Mesenteric fat pad (tissue), 1 donor: Measurements from ENCODE around the gene PPP1R16B. TPM values are rescaled to one million over a fixed set of nuclear protein-coding genes. Genes with fewer than 3 reads are reported as not detected.

Experiments
- DNase-seq: peaks from one replicate; pipeline ENCODE4 v3.0.0-alpha.2; 2020; ENCODE audit warnings: low spot score
- total RNA-seq: library from RNA; stranded (reverse); fragmentation: NEBNext Ultra II Directional; extraction: Animal tissue kit (Norgen Biotek cat#: 25700); gene quantifications from one replicate; pipeline ENCODE4 v1.2.1, GENCODE V29; 2021
- donor health status: DM: yes; HTN: yes; CAD: no.

PPP1R16B gene
- total RNA-seq, 1 donor from 2014 or later = 24.3 TPM

DNA sequence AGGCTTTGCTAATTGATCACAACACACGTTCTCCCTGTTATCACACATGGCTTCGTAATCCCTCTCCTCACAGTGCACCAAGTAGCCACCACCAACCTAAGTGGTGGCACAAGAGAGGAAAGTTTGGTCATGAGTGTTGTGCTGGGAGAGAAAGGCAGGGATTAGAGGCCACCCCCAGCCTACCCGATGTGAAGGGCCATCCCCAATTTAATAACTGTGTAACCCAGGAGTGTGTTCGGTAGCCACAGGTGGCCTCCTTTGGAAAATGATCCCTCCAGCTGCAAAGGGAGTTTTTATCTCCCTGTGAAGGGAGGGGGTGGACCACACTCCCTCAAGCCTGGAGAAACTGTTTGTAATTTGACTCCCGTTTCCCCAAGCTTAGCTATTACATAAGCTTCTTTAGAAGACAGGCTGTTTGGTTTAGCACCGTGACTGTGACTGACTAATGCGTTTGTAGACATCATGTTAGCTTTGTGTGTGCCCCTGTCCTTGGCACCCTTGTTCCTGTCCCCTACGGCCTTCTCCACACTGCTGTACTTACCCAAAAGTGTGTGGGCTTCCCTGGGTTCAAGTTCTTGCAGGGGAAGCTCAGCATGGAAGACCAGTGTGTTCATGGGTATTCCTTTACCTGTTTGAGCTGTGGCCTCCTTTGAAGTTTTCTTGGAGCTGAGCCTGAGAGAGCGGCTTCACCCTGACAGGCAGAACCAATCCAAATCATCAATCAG is 20.6 kb downstream of the PPP1R16B start:
- no peak for DNase-seq

DNA sequence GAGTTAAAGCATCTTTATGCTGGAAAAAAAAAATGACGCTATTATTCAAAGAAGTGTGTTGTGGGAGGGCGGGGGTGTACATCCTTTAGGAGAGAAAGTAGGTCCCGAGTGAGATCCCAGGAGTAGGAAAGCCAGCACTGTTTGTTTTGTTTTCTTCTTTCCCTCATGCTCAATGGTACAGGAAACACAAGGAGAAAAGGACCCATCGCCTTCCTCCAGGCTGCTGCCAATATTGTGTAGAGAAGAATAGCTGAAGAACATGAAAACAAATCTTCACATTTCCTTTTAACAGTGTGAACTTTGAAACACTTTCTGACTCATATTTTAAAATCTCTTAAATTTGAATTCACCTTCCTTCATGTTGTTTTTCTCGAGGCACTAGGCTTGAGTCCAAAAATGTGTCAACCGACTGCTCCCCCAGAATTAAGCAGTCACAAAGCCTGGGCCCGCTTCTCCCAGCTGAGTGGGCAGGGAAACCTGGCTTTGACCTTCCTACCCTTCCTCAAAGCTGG is 22.3 kb downstream of the PPP1R16B start:
- no peak for DNase-seq

DNA sequence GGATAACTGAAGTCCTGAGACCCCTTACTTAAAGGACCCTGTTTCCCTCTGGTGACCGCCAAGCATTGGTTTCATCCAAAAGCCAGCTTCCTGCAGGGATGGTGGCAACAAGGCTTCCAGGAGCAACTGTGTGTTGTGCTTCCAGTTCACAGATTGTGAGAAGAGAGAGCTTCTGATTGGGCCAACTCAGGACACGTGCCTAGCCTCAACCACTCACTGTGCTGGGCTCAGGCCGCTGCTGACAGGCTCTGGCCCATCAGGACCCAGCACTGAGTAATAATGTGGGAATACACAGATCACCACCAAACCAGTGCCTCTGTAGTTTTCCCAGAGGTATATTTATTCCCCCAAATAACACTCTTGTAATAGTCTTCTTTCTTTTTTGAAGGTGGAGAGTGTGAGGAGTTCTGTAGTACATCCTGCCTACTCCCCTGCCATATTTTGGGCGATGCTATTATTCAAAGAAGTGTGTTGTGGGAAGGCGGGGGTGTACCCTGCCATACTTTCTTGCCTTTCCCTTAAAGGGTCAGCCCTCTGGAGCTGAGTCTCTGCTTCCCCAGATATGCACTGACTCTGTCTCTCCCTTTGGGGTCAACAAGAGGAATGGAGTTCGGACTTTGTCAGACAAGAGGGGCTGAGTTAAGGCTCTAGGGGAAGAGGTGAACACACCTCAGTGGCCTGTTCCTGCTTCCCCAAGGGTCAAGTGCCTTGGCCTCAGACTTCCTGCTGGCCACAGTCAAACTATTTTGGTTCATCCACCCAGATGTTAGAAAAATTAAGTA is 23.2 kb downstream of the PPP1R16B start:
- no peak for DNase-seq

DNA sequence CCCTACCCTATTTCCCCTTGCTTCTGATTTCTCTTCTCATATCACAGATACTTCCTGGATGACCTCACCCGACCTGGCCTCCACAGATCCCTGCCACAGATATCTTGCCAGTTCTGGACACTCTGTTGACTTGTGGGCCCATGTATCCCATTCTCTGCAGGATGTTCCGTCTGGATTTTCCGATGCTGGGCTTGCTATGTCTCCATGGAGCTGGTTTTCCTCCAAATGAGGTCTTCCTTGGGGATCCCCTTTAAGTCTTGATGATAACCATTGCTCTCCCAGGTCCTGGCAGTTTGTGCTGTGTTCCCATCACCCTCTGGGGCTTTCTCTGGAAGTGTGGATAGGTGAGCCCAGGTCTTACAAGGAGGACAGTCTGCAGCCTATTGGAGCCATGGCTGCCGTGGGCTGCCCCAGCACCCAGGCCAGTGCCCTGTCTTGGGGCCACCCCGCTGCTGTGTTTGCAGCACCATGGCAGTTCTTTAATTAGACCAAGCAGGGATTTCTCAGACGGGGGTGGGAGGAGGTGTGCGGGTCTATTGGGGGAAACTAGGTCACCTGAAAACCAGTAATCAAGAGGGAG is 23.9 kb downstream of the PPP1R16B start:
- DNase-seq = no peak

DNA sequence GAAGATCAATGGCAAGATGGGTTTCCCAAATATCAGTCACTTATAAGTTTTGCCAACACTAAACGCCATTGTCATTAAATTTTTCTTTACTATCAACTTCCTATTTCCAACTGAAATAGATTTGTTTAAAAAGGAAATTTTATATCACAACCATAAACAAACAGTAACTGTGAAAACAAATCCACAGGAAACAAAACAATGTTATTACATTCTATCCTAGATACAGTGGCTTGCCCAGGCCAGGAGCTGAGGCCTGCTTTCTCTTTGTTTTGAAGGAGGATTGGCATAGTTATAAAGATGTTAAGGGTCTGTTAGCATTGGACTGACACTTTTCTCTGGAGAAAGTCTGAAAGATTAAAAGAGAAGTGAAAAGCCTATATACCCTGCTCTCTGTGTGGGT is 24.9 kb downstream of the PPP1R16B start:
- no peak for DNase-seq

DNA sequence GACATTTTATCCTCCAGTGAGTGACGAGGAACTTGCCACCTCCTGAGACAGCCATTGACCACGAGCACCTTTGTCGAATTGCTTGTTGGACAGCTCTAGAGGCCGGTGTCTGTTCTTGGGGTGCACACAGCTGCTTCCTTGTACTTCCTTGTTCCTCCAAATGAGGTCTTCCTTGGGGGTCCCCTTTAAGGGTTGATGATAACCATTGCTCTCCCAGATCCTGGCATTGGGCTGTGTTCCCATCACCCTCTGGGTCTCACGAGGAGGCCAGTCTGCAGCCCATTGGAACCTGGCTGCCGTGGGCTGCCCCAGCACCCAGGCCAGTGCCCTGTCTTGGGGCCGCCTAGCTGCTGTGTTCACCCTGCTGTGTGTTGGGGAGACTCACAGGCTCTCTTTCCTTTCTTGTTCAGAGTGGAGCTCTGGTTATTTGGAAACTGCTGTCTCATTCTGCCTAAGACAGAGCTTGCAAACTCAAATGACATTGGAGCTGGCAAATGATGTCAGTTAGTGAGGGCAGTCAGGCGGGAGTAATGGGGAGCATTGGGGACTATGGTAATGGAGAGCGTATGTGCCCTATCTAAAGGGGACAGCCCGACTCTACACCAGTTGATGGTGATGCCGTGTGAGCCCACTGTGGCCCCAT is 25.7 kb downstream of the PPP1R16B start:
- no peak for DNase-seq

DNA sequence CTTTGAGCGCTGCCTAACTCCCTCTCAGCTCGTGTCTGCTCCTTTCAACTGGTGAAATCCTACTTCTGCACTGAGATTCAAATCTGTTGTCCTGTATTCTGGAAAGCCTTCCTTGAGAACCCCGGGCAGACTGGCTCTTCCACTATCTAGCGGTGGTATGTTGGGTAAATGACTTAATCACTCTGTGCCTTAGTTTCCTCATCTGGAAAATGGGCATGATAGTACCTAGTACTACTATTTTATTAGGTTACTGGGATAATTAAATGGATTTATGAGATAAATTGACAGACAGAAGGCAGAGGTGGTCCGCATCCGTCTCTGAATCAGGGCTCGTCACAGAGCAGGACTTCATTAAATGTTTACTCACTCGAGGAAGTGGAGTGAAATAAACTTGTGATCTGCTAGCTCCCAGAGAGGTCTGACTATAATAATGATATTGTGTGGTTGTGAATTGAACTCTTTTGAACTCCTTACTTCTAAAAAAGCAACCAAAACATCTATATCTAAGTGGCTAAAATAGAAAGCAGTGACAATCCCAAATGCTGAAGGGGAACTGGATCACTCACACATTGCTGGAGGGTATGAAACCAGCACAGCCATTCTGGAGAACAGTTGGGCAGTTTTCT is 26.6 kb downstream of the PPP1R16B start:
- no peak for DNase-seq

DNA sequence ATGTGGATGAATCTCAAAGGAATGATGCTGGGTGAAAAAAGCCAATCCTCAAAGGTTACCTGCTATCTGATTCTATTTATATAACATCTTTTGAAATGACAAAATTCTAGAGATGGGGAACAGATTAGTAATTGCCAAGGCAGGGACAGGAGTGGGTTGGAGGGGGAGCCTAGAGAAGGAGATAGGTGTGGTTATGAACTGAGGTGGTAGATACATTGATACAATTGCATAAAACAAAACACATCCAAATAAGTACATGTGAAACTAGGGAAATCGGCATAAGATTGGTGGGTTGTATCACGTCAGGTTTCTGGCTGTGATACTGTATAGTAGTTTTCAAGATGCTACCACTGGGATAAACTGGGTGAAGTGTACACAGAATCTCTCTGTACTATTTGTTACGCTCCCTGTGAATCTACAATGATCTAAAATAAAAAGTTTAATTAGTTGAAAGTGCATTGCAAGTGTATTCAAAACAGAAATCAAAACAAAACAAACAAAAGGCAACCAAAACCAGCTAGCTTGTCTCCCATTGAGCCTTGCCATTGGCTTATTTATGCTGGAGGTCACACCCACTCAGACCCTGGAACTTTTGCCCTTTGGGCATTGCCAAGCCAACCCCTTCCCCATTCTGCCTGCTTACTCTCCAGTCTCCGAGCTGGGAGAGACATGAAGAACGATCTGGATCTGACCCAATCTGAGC is 27.8 kb downstream of the PPP1R16B start:
- DNase-seq = no peak

DNA sequence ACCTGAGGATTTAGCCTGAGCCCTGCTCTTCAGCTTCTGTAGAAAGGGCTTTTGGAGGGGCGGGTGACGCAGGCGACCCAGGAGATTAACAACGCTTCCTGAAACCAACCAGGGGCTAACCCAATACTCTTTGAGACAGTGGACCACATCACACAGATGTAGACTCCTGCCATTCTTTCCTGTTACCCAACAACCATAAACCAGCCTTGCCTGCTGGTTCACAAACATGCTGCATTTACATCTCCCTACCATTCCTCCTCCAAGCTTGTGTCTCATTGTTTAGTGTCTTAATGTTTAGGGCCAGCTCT is 28.3 kb downstream of the PPP1R16B start:
- no peak for DNase-seq

DNA sequence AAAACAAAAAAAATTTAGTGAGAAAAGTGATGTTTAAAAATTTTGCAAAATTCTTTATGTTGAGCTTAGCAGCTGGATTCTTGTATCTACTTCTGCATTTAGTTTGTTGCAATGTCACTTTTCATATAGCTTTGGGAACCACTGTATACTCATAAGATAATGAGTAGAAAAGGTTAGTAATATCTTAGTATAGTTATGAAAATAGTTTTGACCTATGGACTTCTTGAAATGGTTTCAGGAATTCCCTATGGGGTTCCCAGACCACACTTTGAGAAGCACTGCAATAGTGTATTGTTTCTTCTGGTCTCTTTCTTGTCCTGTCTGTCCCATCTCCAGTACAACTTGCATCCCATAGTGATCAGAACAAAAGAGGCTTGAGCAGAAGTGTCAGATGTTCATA is 29.4 kb downstream of the PPP1R16B start:
- DNase-seq = no peak

DNA sequence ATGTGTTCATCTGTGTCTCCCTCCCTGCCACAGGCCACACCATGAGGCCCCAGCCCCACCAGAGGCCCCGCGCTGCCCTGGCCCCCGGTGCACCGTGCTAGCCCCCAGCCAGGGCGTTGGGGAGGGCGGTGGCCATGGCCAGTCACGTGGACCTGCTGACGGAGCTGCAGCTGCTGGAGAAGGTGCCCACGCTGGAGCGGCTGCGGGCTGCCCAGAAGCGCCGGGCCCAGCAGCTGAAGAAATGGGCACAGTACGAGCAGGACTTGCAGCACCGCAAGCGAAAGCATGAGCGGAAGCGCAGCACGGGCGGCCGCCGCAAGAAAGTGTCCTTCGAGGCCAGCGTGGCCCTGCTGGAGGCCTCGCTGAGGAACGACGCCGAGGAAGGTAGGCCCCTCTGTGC is 30.3 kb downstream of the PPP1R16B start:
- no peak for DNase-seq

DNA sequence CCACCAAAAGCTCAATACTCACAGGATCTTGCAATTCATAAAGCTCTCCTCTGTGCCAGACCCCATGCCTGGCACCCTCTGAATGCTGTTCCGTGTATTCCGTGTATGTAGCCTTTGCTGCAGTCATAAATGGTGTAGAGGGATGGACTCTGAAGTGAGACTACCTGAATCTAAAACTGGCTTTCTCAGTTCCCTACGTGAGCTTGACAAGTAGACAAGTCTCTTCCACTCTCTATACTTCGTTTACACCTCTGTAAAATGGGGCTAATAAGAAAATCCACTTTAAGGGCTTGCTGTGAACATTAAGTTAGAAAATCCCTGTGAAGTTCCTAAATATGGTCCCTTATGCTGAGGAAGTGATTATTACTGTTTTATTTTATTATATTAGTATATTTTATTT is 31.5 kb downstream of the PPP1R16B start:
- DNase-seq = no peak

DNA sequence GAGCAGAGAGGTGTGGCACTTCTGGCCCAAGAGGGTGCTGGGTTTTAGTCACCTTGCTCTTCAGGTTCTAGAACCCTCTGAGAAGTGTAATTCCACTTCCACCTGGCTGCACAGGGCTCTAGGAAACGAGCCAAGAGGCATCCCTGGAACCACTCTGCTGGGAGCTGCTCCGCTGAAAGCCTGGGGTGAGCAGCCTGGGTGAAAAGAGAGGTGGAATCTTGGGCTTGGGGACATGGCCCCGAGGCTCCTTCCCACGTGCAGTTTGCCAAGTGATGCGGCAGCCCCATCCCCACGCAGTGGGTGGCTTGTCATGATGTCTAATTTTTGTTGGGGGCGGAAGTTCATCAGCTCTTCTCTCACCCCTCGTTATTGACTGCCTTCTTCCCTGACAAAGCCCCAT is 32.8 kb downstream of the PPP1R16B start:
- DNase-seq = no peak

DNA sequence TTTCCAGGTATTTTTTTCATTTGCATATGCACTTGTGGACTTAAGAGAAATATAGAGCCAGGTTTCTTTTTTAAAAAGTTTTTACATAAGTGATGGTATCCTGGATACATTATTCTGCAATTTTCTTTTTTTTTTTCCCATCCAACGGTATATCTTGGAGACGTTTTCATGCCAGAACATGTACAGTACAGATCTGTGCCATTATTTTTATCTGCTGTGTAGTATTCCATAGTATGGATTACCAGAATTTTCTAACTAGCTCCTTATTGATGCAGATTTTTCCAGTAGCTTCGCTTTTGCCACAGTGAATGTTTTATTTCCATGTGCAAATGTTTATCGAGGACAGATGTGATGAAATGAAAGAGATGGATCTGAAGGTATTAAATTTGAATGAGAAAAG is 34.1 kb downstream of the PPP1R16B start:
- no peak for DNase-seq

DNA sequence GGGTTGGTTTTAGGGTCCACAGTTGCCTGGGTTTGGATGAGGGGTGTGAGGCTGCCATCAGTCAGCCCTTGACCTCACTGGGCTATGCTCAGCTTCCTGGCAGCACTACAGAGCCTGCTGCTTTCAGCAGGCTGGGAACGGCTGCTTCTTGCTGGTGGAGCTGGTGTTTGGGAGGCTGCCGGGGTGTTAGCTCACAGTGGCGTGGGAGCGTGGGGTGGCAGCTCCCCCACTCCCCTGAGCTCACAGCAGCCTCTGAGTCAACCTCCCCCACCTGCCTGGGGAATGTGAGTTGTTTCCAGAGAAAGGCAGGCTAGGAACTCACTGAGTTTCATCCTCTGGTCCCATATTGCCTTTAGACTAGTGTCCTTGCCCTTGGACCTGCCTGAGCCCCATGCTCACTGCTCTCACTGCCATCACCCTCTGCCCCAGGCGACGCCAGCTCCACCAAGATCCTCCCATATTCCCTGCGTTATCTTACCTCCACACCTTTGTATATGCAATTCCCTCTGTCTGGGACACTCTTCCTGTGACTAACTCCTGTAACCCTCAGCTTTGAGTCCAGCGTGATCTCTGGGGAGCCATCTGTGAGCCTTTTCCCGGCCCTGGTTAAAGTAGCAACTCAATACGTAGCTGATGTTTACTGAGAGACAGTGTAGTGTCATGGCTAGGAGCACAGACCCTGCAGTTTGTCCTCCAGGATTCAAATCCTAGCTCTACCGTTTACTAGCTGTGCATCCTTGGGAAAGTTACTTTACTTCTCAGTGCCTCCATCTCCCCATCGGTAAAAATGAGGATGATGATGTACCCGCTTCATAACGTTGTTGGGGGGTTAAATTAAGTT is 34.8 kb downstream of the PPP1R16B start:
- DNase-seq = no peak

DNA sequence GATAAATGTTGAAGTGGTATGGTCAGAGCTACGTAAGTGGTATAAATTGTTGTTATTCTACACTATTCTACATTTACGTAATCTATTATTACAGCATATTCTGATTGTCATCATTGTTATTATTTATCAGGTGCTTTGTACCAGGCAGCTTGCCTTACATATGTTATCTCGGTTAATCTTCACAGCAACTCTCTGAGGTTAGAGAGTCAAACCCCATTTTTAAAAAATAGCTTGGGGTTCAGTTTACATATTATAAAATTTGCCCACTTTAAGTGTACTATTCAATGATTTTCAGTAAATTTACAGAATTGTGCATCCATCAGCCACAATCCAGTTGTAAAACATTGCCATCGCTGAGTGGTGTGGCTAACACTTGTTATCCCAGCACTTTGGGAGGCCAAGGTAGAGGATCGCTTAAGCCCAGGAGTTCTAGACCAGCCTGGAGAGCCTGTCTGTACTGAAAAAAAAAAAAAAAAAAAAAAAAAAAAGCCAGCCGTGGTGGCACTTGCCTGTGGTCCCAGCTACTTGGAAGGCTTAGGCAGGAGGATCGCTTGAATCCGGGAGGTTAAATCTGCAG is 35.5 kb downstream of the PPP1R16B start:
- DNase-seq = no peak

DNA sequence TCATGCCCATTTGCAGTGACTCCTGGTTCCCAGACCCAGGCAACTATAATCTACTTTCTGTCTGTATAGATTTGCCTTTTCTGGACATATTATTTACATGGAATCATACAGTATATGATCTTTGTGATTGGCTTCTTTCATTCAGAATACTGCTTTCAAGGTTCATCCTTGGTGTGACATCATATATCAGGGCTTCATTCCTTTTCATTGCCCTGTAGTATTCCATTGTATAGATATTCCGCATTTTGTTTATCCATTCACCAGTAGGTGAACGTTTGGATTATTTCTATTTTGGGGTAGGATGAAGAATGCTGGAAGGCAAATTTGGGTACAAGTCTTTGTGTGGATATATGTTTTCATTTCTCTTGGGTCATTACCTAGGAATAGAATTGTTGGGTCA is 36.1 kb downstream of the PPP1R16B start:
- DNase-seq = no peak

DNA sequence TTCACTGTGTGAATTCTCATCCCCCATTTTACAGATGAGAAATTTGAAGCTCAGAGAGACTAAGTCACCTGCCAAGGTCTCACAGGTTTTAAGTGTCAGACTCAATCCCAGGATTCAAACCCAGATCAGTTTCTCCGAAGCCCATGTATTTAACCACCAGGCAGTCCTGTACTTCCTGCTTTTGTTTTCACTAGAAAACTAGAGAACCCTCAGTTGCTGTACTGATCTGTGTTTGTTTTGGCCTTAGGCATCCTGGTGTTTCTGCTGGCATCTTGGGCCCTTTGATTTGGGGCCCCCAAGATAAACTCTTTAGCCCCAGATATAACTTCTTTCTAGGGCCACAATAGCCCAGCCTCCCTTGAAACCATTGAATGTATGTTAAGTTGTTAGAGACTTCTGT is 36.5 kb downstream of the PPP1R16B start:
- DNase-seq = no peak

DNA sequence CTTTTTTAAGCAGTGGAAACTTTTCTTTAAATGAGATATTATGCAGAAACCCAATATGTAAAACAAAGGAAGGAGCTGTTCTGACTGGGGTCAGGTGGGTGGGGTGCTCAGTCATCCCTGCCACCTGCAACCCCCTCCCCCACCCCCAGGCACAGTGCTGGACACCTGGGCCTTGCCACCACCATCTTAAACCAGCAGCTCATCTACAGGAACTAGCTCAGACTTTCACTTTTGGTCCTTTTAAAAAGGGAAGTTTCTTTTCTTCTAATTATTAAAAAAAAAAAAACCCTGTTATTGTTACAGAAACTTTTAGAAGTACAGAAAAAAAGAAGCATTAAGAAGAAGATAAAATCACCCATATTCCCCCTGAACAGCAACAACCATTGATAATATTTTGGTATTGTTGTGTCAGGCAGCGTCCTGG is 37.1 kb downstream of the PPP1R16B start:
- DNase-seq = no peak

DNA sequence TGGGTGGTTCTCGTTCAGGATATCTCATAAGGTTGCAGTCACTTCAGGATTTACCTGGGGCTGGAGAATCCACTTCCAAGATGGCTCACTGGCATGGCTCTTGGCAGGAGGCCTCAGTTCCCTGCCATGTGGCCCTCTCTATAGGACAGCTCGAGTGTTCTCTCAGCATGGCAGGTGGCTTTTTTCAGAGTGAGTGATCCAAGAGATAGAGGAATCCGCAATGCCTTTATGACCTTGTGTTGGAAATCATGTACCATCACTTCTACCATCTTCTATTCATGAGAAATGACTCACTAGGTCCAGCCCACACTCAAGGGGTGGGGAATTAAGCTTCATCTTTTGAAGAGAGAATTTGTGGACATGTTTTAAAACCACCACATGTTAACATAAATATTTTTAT is 37.8 kb downstream of the PPP1R16B start:
- DNase-seq = no peak
